HEK293T (cell line): Measurements from ENCODE around the gene ACVR1.

Source experiments
- BHLHE40 ChIP-seq: fragments of 450-650 bp; IDR thresholded peaks from 2 replicates; pipeline ENCODE4 v1.6.1; 2016; ENCODE audit warnings: mild to moderate bottlenecking, moderate library complexity, borderline replicate concordance
- CTBP1 ChIP-seq: fragments of 450-650 bp; IDR thresholded peaks from 2 replicates; pipeline ENCODE4 v1.6.1; 2016; ENCODE audit warnings: borderline replicate concordance
- ELF4 ChIP-seq: fragments of 450-650 bp; IDR thresholded peaks from 2 replicates; pipeline ENCODE4 v1.6.1; 2017; ENCODE audit warnings: antibody characterized with exemption
- FOXA1 ChIP-seq: fragments of 450-650 bp; IDR thresholded peaks from 2 replicates; pipeline ENCODE4 v1.6.1; 2016; ENCODE audit warnings: mild to moderate bottlenecking
- FOXK2 ChIP-seq: fragments of 450-650 bp; IDR thresholded peaks from 2 replicates; pipeline ENCODE4 v1.6.1; 2016; ENCODE audit warnings: mild to moderate bottlenecking
- FOXM1 ChIP-seq: fragments of 450-650 bp; IDR thresholded peaks from 2 replicates; pipeline ENCODE4 v1.6.1; 2017; ENCODE audit warnings: mild to moderate bottlenecking, borderline replicate concordance
- HDGF ChIP-seq: fragments of 450-650 bp; IDR thresholded peaks from 2 replicates; pipeline ENCODE4 v1.6.1; 2017; ENCODE audit warnings: antibody characterized with exemption, borderline replicate concordance
- L3MBTL2 ChIP-seq: fragments of 450-650 bp; conservative IDR thresholded peaks from 2 replicates; pipeline ENCODE4 v1.6.1; 2016; ENCODE audit warnings: mild to moderate bottlenecking
- LEF1 ChIP-seq: fragments of 450-650 bp; IDR thresholded peaks from 2 replicates; pipeline ENCODE4 v1.6.1; 2017; ENCODE audit warnings: mild to moderate bottlenecking, borderline replicate concordance
- SP1 ChIP-seq: fragments of 450-650 bp; IDR thresholded peaks from 2 replicates; pipeline ENCODE4 v1.6.1; 2017
- SUZ12 ChIP-seq: fragments of 450-650 bp; IDR thresholded peaks from 2 replicates; pipeline ENCODE4 v1.6.1; 2016; ENCODE audit warnings: mild to moderate bottlenecking
- TARDBP ChIP-seq: fragments of 450-650 bp; IDR thresholded peaks from 2 replicates; pipeline ENCODE4 v1.6.1; 2016

GRCh38 chr2:157923598-157924217, 47.6 kb upstream of the ACVR1 start:
- TF ChIP-seq SP1 (no peak), HDGF (no peak), FOXK2 (no peak), SUZ12 (no peak), ELF4 (no peak), FOXA1 (no peak), BHLHE40 (no peak), TARDBP (no peak), FOXM1 (no peak), CTBP1 (no peak), L3MBTL2 (no peak), LEF1 (no peak)
